ENCODE data around the gene SLC35A3. TPM values are rescaled to one million over a fixed set of nuclear protein-coding genes. Genes with fewer than 3 reads are reported as not detected.

Gene SLC35A3
- total RNA-seq, 3 donors from 2014 or later, result 86.2 to 205 (median 159) TPM

DNA sequence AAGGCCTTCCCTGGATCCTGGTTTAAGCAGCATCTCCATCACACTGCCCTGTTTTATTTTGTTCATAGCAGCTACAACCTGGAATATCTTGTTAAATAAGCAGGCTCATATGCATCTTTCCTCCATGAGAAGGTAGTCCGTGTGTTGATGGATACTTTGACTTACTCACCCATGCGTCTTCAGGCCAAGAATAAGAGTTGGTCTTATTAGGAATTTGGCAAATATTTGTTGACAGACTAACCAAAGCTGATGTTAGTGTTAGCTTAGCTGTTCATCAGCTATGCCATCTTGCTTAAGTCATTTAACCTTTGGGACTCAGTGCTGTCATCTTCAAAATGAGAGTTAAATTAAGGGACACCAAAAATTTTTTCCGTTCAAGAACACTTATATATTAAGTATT is 103.7 kb downstream of the SLC35A3 start:
- TF ChIP-seq, protein P1, sequence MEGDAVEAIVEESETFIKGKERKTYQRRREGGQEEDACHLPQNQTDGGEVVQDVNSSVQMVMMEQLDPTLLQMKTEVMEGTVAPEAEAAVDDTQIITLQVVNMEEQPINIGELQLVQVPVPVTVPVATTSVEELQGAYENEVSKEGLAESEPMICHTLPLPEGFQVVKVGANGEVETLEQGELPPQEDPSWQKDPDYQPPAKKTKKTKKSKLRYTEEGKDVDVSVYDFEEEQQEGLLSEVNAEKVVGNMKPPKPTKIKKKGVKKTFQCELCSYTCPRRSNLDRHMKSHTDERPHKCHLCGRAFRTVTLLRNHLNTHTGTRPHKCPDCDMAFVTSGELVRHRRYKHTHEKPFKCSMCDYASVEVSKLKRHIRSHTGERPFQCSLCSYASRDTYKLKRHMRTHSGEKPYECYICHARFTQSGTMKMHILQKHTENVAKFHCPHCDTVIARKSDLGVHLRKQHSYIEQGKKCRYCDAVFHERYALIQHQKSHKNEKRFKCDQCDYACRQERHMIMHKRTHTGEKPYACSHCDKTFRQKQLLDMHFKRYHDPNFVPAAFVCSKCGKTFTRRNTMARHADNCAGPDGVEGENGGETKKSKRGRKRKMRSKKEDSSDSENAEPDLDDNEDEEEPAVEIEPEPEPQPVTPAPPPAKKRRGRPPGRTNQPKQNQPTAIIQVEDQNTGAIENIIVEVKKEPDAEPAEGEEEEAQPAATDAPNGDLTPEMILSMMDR (IDR thresholded peaks at IDR 0.05), result no peak
- peaks cover 5% of the 10 kb centered on the region for H3K36me3 ChIP-seq (ENCODE audit: low read depth)

DNA sequence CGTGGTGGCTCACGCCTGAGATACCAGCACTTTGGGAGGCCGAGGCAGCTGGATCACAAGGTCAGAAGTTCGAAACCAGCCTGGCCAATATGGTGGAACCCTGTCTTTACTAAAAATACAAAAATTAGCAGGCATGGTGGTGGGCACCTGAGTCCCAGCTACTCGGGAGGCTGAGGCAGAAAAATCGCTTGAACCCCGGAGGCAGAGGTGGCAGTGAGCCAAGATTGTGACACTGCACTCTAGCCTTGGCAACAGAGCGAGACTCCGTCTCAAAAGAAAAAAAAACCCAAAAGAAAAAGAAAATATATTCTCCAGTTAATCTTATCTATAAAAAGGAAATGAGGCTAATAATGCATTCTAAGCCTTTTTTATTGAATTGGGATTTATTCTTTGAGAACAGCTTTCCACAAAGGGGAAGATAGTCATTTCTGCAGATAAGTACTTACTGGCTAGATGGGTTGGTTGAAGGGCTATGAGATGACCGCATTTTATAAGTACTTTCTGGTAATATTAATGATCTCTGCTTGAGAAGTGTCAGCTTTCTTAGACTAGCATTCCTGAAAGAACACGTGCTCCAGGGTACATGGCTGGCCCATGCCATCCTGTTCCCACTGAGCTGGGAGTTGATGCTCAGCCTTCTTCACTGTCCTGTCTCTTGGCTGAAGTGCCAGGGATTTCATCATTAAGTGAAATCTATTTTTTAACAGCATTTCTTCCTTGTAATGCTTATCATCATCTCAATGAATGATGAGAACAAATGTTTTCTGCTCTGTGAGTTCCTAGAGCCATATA is 105.0 kb downstream of the SLC35A3 start:
- no peaks in the 10 kb centered on the region for H3K36me3 ChIP-seq (ENCODE audit: low read depth)
- H3K4me1 ChIP-seq (ENCODE audit: low read depth), result no peaks in the 10 kb centered on the region
- DNase-seq (no peak), ATAC-seq (no peak)
- no peak overlapping the region for H3K4me3 ChIP-seq
- intact Hi-C loops (cut with DNase I, micrococcal nuclease), result no loop called here
- TF ChIP-seq, protein P1 (IDR thresholded peaks at IDR 0.05), result no peak
- H3K9me3 ChIP-seq, result no peaks in the 10 kb centered on the region

More for the DNA sequence above, 103.7 kb downstream of the SLC35A3 start:
- ATAC-seq (no peak), DNase-seq (no peak)
- Histone ChIP-seq H3K4me3 (no peak overlapping the region), H3K9me3 (no peaks in the 10 kb centered on the region), H3K4me1 (ENCODE audit: low read depth) (no peaks in the 10 kb centered on the region)
- intact Hi-C loops (cut with DNase I, micrococcal nuclease), result no loop called here

DNA sequence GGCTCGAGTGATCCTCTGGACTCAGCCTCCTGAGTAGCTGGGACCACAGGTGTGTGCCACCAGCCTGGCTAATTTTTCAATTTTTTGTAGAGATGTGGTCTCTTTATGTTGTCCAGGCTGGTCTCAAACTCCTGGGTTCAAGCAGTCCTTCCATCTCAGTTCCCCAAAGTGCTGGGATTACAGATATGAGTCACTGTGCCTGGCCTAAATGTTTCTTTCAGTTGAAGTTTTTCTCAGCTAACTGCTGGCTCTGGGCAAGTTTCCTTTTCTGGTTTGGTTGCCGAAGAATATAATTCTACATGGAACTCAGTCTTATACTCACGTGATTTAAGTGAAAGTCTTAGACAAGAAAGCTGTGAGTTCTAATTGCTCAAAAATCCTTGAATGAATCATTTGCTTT is 106.0 kb downstream of the SLC35A3 start:
- TF ChIP-seq, protein P1 (IDR thresholded peaks at IDR 0.05), result no peak
- H3K36me3 ChIP-seq (ENCODE audit: low read depth), result no peaks in the 10 kb centered on the region
- ATAC-seq (peak; percentile 20), DNase-seq (no peak)
- H3K4me3 ChIP-seq, result no peak overlapping the region
- intact Hi-C loops (cut with DNase I, micrococcal nuclease), result no loop called here
- no peaks in the 10 kb centered on the region for H3K4me1 ChIP-seq (ENCODE audit: low read depth)
- no peaks in the 10 kb centered on the region for H3K9me3 ChIP-seq

DNA sequence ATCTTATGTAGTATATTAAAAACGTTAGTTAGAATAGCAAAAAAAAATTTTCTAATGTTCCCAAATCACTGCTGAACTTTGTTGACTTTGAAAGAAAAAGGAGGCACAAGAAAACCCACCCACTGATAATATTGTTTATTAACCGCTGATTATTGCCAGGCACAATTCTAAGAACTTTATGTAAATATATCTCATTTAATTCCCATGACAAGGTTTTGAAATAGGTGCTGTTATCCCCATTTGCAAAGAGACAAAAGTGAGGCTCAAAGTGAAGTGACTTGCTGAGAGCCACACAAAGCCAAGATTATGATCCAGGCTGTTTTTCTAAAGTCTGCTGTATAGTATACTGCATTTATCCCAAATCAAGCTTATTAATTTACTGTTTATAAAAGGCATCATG is 106.5 kb downstream of the SLC35A3 start:
- intact Hi-C loops (cut with DNase I, micrococcal nuclease), result no loop called here
- DNase-seq (no peak), ATAC-seq (no peak)
- H3K4me1 ChIP-seq (ENCODE audit: low read depth), result no peaks in the 10 kb centered on the region
- no peak overlapping the region for H3K4me3 ChIP-seq
- TF ChIP-seq, protein P1 (IDR thresholded peaks at IDR 0.05), result no peak
- no peaks in the 10 kb centered on the region for H3K9me3 ChIP-seq
- no peaks in the 10 kb centered on the region for H3K36me3 ChIP-seq (ENCODE audit: low read depth)

DNA sequence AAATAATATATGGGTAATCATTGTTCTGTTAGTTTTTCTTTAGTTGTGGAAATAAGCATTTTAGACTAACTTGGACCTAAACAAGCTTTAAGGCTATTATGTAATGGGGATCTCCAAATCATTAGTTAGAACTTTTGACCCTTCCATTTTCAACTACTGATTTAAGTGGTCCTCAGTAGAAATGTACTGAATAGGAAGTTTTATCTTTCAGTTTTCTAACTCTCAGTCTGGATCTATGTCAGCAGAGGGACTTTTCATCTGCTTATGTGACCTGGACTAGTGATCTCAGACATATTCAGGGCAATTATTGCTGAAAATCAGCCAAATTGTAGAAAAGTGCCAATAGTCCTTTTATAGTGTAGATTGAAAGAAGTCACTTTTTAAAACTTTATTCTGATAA is 106.9 kb downstream of the SLC35A3 start:
- no peak for DNase-seq
- no peak for ATAC-seq
- Histone ChIP-seq H3K36me3 (ENCODE audit: low read depth) (peaks cover under 1% of the 10 kb centered on the region), H3K4me3 (no peak overlapping the region), H3K4me1 (ENCODE audit: low read depth) (no peaks in the 10 kb centered on the region), H3K9me3 (no peaks in the 10 kb centered on the region)
- TF ChIP-seq, protein P1 (IDR thresholded peaks at IDR 0.05), result no peak
- intact Hi-C loops (cut with DNase I, micrococcal nuclease), result no loop called here
